ENCODE results near the gene DHFR.
"Not testable (repeated sequence)": the region's sequence is repeated elsewhere in the genome, so short reads cannot be mapped to it uniquely, and the experiment has no call there.

The DHFR gene

GRCh38 chr5:80607832-80608231 is 47.0 kb downstream of the DHFR start:
- Histone ChIP-seq H3K27ac (no peak overlapping the region), H3K4me3 (no peak overlapping the region)

GRCh38 chr5:80607343-80607742 is 47.4 kb downstream of the DHFR start:
- no peak overlapping the region for H3K27ac ChIP-seq
- no peak overlapping the region for H3K4me3 ChIP-seq

GRCh38 chr5:80600943-80601693 is 53.7 kb downstream of the DHFR start:
- no peak overlapping the region for H3K4me3 ChIP-seq
- no peak overlapping the region for H3K27ac ChIP-seq

- no peak overlapping the region for H3K27ac ChIP-seq
Measured at GRCh38 chr5:80597500-80597899, 57.3 kb downstream of the DHFR start.

GRCh38 chr5:80594810-80595209 is 60.0 kb downstream of the DHFR start:
- Histone ChIP-seq H3K4me3 (no peak overlapping the region), H3K27ac (no peak overlapping the region)

More at GRCh38 chr5:80597500-80597899, 57.3 kb downstream of the DHFR start:
- H3K4me3 ChIP-seq, result no peak overlapping the region

- Histone ChIP-seq H3K4me3 (no peak overlapping the region), H3K27ac (no peak overlapping the region)
Measured at GRCh38 chr5:80592761-80593160, 62.0 kb downstream of the DHFR start.

- Histone ChIP-seq H3K27ac (no peak overlapping the region), H3K4me3 (no peak overlapping the region)
Measured at GRCh38 chr5:80592105-80592504, 62.7 kb downstream of the DHFR start.

GRCh38 chr5:80591352-80591751 is 63.4 kb downstream of the DHFR start:
- H3K4me3 ChIP-seq, result no peak overlapping the region
- H3K27ac ChIP-seq, result no peak overlapping the region

- H3K4me3 ChIP-seq, result no peak overlapping the region
- no peak overlapping the region for H3K27ac ChIP-seq
Measured at GRCh38 chr5:80590766-80591165, 64.0 kb downstream of the DHFR start.

- Histone ChIP-seq H3K4me3 (no peak overlapping the region), H3K27ac (no peak overlapping the region)
Measured at GRCh38 chr5:80588858-80589540, 65.8 kb downstream of the DHFR start.

- H3K4me3 ChIP-seq, result no peak overlapping the region
- no peak overlapping the region for H3K27ac ChIP-seq
Measured at GRCh38 chr5:80584770-80585169, 70.0 kb downstream of the DHFR start.

- H3K27ac ChIP-seq, H3K4me3 ChIP-seq: not testable (repeated sequence)
Measured at GRCh38 chr5:80580291-80580690, 74.5 kb downstream of the DHFR start.

- Histone ChIP-seq H3K27ac (no peak overlapping the region), H3K4me3 (no peak overlapping the region)
Measured at GRCh38 chr5:80579050-80579449, 75.7 kb downstream of the DHFR start.

GRCh38 chr5:80577707-80578106 is 77.1 kb downstream of the DHFR start:
- H3K4me3 ChIP-seq, result no peak overlapping the region

GRCh38 chr5:80576383-80576782 is 78.4 kb downstream of the DHFR start:
- H3K4me3 ChIP-seq, result no peak overlapping the region

More at GRCh38 chr5:80577707-80578106, 77.1 kb downstream of the DHFR start:
- H3K27ac ChIP-seq, result no peak overlapping the region

More at GRCh38 chr5:80576383-80576782, 78.4 kb downstream of the DHFR start:
- no peak overlapping the region for H3K27ac ChIP-seq

All from skin epidermis (tissue), 12 donors.